KMS-11 (cell line): ENCODE data around the gene TTBK2.

Source experiments
- H2AFZ ChIP-seq: fragments of 200-600 bp; sonication (generic); 2 replicates; pipeline ENCODE4 v1.6.1; 2016; ENCODE audit warnings: antibody characterized with exemption, mixed run types, low read depth
- H3K27ac ChIP-seq: fragments of 200-600 bp; sonication (generic); 2 replicates; pipeline ENCODE4 v1.6.1; 2016; ENCODE audit warnings: mild to moderate bottlenecking, mixed run types
- H3K27me3 ChIP-seq: fragments of 200-600 bp; sonication (generic); 2 replicates; pipeline ENCODE4 v1.6.1; 2017; ENCODE audit warnings: mild to moderate bottlenecking, low read depth, mixed run types, moderate library complexity; ENCODE audit not compliant: insufficient read depth
- H3K36me3 ChIP-seq: fragments of 200-600 bp; sonication (generic); 2 replicates; pipeline ENCODE4 v1.6.1; 2017; ENCODE audit warnings: mild to moderate bottlenecking, mixed run types; ENCODE audit not compliant: insufficient read depth
- H3K4me1 ChIP-seq: fragments of 200-600 bp; sonication (generic); 2 replicates; pipeline ENCODE4 v1.6.1; 2016; ENCODE audit warnings: mild to moderate bottlenecking, low read depth, mixed run types; ENCODE audit not compliant: poor library complexity, severe bottlenecking
- H3K4me2 ChIP-seq: fragments of 200-600 bp; sonication (generic); 2 replicates; pipeline ENCODE4 v1.7.0; 2016; ENCODE audit warnings: mild to moderate bottlenecking, mixed run types
- H3K4me3 ChIP-seq: fragments of 200-600 bp; sonication (generic); IDR thresholded peaks from 2 replicates; pipeline ENCODE4 v1.6.1; 2017; ENCODE audit warnings: low read depth, low read length, mixed read lengths; ENCODE audit not compliant: insufficient read depth
- H3K79me2 ChIP-seq: fragments of 200-600 bp; sonication (generic); 2 replicates; pipeline ENCODE4 v1.6.1; 2016; ENCODE audit warnings: low read depth, mixed run types; ENCODE audit not compliant: insufficient read depth
- H3K9ac ChIP-seq: fragments of 200-600 bp; sonication (generic); 2 replicates; pipeline ENCODE4 v1.6.1; 2016; ENCODE audit warnings: mild to moderate bottlenecking, mixed run types
- H4K20me1 ChIP-seq: fragments of 200-600 bp; sonication (generic); 2 replicates; pipeline ENCODE4 v1.6.1; 2016; ENCODE audit warnings: mild to moderate bottlenecking, mixed run types; ENCODE audit not compliant: insufficient read depth
- CTCF ChIP-seq: fragments of 200-600 bp; sonication (generic); conservative IDR thresholded peaks from 2 replicates; pipeline ENCODE4 v1.6.1; 2017; ENCODE audit warnings: low read depth, mild to moderate bottlenecking, antibody characterized with exemption, low read length, moderate library complexity, mixed read lengths

The TTBK2 gene

GRCh38 chr15:42876224-42876623, 44.4 kb downstream of the TTBK2 start:
- H3K4me3 ChIP-seq = no peak overlapping the region
- no peak overlapping the region for H3K9ac ChIP-seq
- no peaks in the 10 kb centered on the region for H3K79me2 ChIP-seq
- no peaks in the 10 kb centered on the region for H3K27me3 ChIP-seq
- H4K20me1 ChIP-seq = no peaks in the 10 kb centered on the region
- no peak overlapping the region for H3K4me2 ChIP-seq
- no peak overlapping the region for H2AFZ ChIP-seq
- TF ChIP-seq CTCF = no peak
- H3K36me3 ChIP-seq = no peaks in the 10 kb centered on the region
- no peaks in the 10 kb centered on the region for H3K4me1 ChIP-seq
- H3K27ac ChIP-seq = no peak overlapping the region

- Histone ChIP-seq H3K4me1 (no peaks in the 10 kb centered on the region), H3K36me3 (no peaks in the 10 kb centered on the region), H3K4me2 (no peak overlapping the region), H3K27me3 (no peaks in the 10 kb centered on the region), H2AFZ (no peak overlapping the region), H3K4me3 (no peak overlapping the region), H3K9ac (no peak overlapping the region), H3K27ac (no peak overlapping the region), H3K79me2 (no peaks in the 10 kb centered on the region), H4K20me1 (no peaks in the 10 kb centered on the region)
- no peak for TF ChIP-seq CTCF
These were observed 51.9 kb downstream of the TTBK2 start for GRCh38 chr15:42868683-42869082.

- Histone ChIP-seq H3K79me2 (no peaks in the 10 kb centered on the region), H3K9ac (no peak overlapping the region), H3K36me3 (no peaks in the 10 kb centered on the region), H3K27me3 (no peaks in the 10 kb centered on the region), H2AFZ (no peak overlapping the region), H3K4me1 (no peaks in the 10 kb centered on the region), H3K4me2 (no peak overlapping the region), H3K4me3 (no peak overlapping the region), H4K20me1 (no peaks in the 10 kb centered on the region), H3K27ac (no peak overlapping the region)
- no peak for TF ChIP-seq CTCF
These were observed 56.9 kb downstream of the TTBK2 start for GRCh38 chr15:42863572-42864239.

GRCh38 chr15:42858999-42859789, 61.4 kb downstream of the TTBK2 start:
- H3K27me3 ChIP-seq = no peaks in the 10 kb centered on the region
- H3K79me2 ChIP-seq = no peaks in the 10 kb centered on the region
- no peak for TF ChIP-seq CTCF
- no peak overlapping the region for H2AFZ ChIP-seq
- no peaks in the 10 kb centered on the region for H3K36me3 ChIP-seq
- no peaks in the 10 kb centered on the region for H3K4me1 ChIP-seq
- no peaks in the 10 kb centered on the region for H4K20me1 ChIP-seq
- no peak overlapping the region for H3K9ac ChIP-seq
- H3K4me3 ChIP-seq = no peak overlapping the region
- no peak overlapping the region for H3K27ac ChIP-seq
- no peak overlapping the region for H3K4me2 ChIP-seq
